ENCODE data around the gene UBN2. TPM values are rescaled to one million over a fixed set of nuclear protein-coding genes. Genes with fewer than 3 reads are reported as not detected.

UBN2 gene
- 2.4 to 3.7 TPM (median 3.3 TPM) in 5 replicates for total RNA-seq (2022; extraction: Qiagen RNA extraction; ENCODE audit: low read depth)

GRCh38 chr7:139230774-139231512 lies at the start of gene UBN2:
UBN2 (plus strand) TSS chr7:139231237; CDS start chr7:139231485, 248 bp downstream.

GRCh38 chr7:139341058-139341775 lies 110.2 kb downstream of the UBN2 start, which contains the start of gene FMC1:
FMC1 (plus strand) TSS chr7:139341337; CDS start chr7:139341385, 48 bp downstream.

Other genes starting within 250 kb of the UBN2 start
- gene KIAA1549, start 249.8 kb upstream of the UBN2 start, total RNA-seq (2022; extraction: Qiagen RNA extraction; ENCODE audit: low read depth), result 6.8 to 9.2 TPM (median 8.1 TPM) in 5 replicates
- 5.6 to 10.7 TPM (median 8.9 TPM) in 5 replicates for gene ZC3HAV1L, start 195.2 kb upstream of the UBN2 start, total RNA-seq (2022; extraction: Qiagen RNA extraction; ENCODE audit: low read depth)
- gene ZC3HAV1, start 121.5 kb upstream of the UBN2 start, total RNA-seq (2022; extraction: Qiagen RNA extraction; ENCODE audit: low read depth), result 31.8 to 38.8 TPM (median 35.6 TPM) in 5 replicates
- gene FMC1, start 110.1 kb downstream of the UBN2 start, total RNA-seq (2022; extraction: Qiagen RNA extraction; ENCODE audit: low read depth), result 16.6 to 34.7 TPM (median 32.2 TPM) in 5 replicates
- 34.7 to 46.5 TPM (median 44.1 TPM) in 5 replicates for gene LUC7L2, start 128.7 kb downstream of the UBN2 start, total RNA-seq (2022; extraction: Qiagen RNA extraction; ENCODE audit: low read depth)